ENCODE results near the gene ADAMTSL1.

DNA sequence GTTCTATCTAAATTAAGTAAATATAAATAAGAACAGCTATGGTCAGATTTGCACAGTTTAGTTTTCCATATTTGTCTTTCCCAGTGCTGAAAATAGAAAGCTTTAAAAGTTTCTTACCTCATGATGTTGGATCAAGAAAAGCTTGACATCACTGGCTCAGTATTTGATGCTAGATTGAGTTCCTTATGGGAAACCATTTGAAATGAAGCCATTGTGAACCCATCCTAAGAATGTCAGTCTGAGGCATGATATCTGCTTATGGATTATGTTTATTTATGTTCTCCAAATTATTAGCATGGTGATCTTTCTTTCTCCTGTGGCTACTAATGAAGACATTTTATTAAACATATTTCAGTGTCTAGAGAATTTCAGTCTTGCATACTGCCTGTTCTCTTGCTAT, 143.0 kb downstream of the ADAMTSL1 start:
- TF ChIP-seq EZH2 (IDR thresholded peaks at IDR 0.05; ENCODE audit: borderline replicate concordance, low read depth, low read length, severe bottlenecking) (no peak), CTCF (IDR thresholded peaks at IDR 0.05; ENCODE audit: borderline replicate concordance, extremely low read depth, low read length, poor library complexity, severe bottlenecking) (no peak)

Measured in DND-41 (cell line).